HepG2 (cell line): ENCODE measurements around the gene SMTNL2. TPM values are rescaled to one million over a fixed set of nuclear protein-coding genes. Genes with fewer than 3 reads are reported as not detected.

ENCODE experiments used
- ATAC-seq: fragments of 200-7000 bp; cut with Tn5 transposase; 3 replicates; pipeline ENCODE4 v1.9.1; 2020; ENCODE audit warnings: mild to moderate bottlenecking, moderate library complexity
- BruUV-seq: library from RNA; stranded (reverse); fragments of 400-500 nt; replicated peaks from 2 replicates; lab custom pipeline; 2021; lab: Mats Ljungman, UMichigan
- CTCF ChIA-PET: fragments of 300-600 bp; formaldehyde crosslinking; extraction: SDS; loops from one replicate; lab custom pipeline; 2021; ENCODE audit warnings: low total read pairs, inconsistent platforms, low intra/inter-chr PET ratio; lab: Yijun Ruan, JAX
- POLR2A ChIA-PET: fragments of 350-600 bp; sonication (Branson Sonifier 250); formaldehyde crosslinking; loops from one replicate; lab custom pipeline; 2020; ENCODE audit warnings: antibody characterized with exemption, inconsistent platforms; lab: Yijun Ruan, JAX
- DNase-seq: peaks from one replicate; pipeline ENCODE4 v3.0.0-alpha.2; 2015; ENCODE audit warnings: low spot score
- FAIRE-seq: peaks from 3 replicates; lab custom pipeline; 2011; peaks lifted over from hg19 to GRCh38; lab: Jason Lieb, UNC
- H2AFZ ChIP-seq: one replicate; pipeline ENCODE4 v1.6.1; 2011; ENCODE audit warnings: low read length, inconsistent platforms
- H3K27ac ChIP-seq: fragments of 300-600 bp; 3 replicates; pipeline ENCODE4 v1.8.0; 2011; ENCODE audit warnings: mixed run types, mild to moderate bottlenecking, mixed read lengths, low read length, inconsistent platforms; ENCODE audit not compliant: insufficient read depth; ENCODE audit errors: extremely low read length
- H3K27me3 ChIP-seq, 2 experiments: fragments of 200-600 bp in 1 of 2; 2 replicates in 1 of 2; 3 replicates in 1 of 2; pipeline versions ENCODE4 v1.6.0 to v1.8.0; 2011; ENCODE audit warnings: low read length in 2 of 2, mild to moderate bottlenecking in 2 of 2, moderate library complexity in 2 of 2, inconsistent platforms in 1 of 2; ENCODE audit not compliant: insufficient read depth in 2 of 2, control insufficient read depth in 1 of 2
- H3K36me3 ChIP-seq, 2 experiments: fragments of 200-600 bp in 1 of 2; replicated peaks in 1 of 2; 2 replicates in 1 of 2; 3 replicates in 1 of 2; pipeline versions ENCODE4 v1.5.1 to v1.8.0; 2011; ENCODE audit warnings: low read length in 2 of 2, inconsistent platforms in 1 of 2; ENCODE audit not compliant: insufficient read depth in 2 of 2, control insufficient read depth in 1 of 2
- H3K4me1 ChIP-seq: 2 replicates; pipeline ENCODE4 v1.5.1; 2012; ENCODE audit warnings: low read length, inconsistent platforms; ENCODE audit not compliant: insufficient read depth
- H3K4me2 ChIP-seq: 2 replicates; pipeline ENCODE4 v1.6.0; 2011; ENCODE audit warnings: low read depth, low read length, inconsistent platforms
- H3K4me3 ChIP-seq, 3 experiments: fragments of 200-600 bp in 1 of 3; sonication (generic), shearing (Covaris generic) in 1 of 3; replicated peaks in 1 of 3; 2 replicates each; pipeline ENCODE4 v1.5.1; 2011 to 2016; ENCODE audit warnings: low read length in 3 of 3, inconsistent platforms in 2 of 3, low read depth in 2 of 3, mild to moderate bottlenecking in 2 of 3, control low read depth in 1 of 3, mixed read lengths in 1 of 3; ENCODE audit not compliant: insufficient read depth in 1 of 3
- H3K79me2 ChIP-seq: one replicate; pipeline ENCODE4 v1.6.1; 2011; ENCODE audit warnings: low read length, inconsistent platforms; ENCODE audit not compliant: insufficient read depth
- H3K9ac ChIP-seq: 2 replicates; pipeline ENCODE4 v1.6.0; 2011; ENCODE audit warnings: mild to moderate bottlenecking, low read depth, low read length, inconsistent platforms; ENCODE audit not compliant: insufficient read depth
- H3K9me3 ChIP-seq: 2 replicates; pipeline ENCODE4 v1.5.1; 2012; ENCODE audit warnings: mild to moderate bottlenecking, low read length
- H4K20me1 ChIP-seq: 2 replicates; pipeline ENCODE4 v1.6.0; 2011; ENCODE audit warnings: inconsistent platforms, mild to moderate bottlenecking, low read length, moderate library complexity; ENCODE audit not compliant: insufficient read depth
- AHR ChIP-seq: IDR thresholded peaks from 2 replicates; pipeline ENCODE4 v1.6.1; 2018; ENCODE audit warnings: missing genetic modification reagents, missing compliant biosample characterization
- ISX ChIP-seq: sonication (generic); formaldehyde crosslinking; conservative IDR thresholded peaks from 2 replicates; pipeline ENCODE4 v1.5.0; 2020; ENCODE audit warnings: missing genetic modification reagents
- PCBP2 ChIP-seq: fragments of 200-400 bp; formaldehyde crosslinking; optimal IDR thresholded peaks from 2 replicates; pipeline ENCODE3; 2018; ENCODE audit warnings: low read length, low read depth; ENCODE audit not compliant: poor library complexity, severe bottlenecking
- TBL1XR1 ChIP-seq: fragments of 150-350 bp; IDR thresholded peaks from 2 replicates; pipeline ENCODE4 v1.6.1; 2014; ENCODE audit warnings: borderline replicate concordance, low read length; ENCODE audit not compliant: partially characterized antibody
- ZC3H13 ChIP-seq: sonication (generic); formaldehyde crosslinking; IDR thresholded peaks from 2 replicates; pipeline ENCODE4 v1.8.1; 2023; ENCODE audit warnings: mild to moderate bottlenecking, missing genetic modification reagents, moderate library complexity
- ZNF256 ChIP-seq: sonication (generic); formaldehyde crosslinking; conservative IDR thresholded peaks from 2 replicates; pipeline ENCODE4 v1.4.0; 2020; ENCODE audit warnings: missing genetic modification reagents
- ZNF317 ChIP-seq: sonication (generic); formaldehyde crosslinking; IDR thresholded peaks from 2 replicates; pipeline ENCODE4 v1.5.0; 2020; ENCODE audit warnings: mild to moderate bottlenecking, missing genetic modification reagents
- ZSCAN25 ChIP-seq: sonication (generic); formaldehyde crosslinking; IDR thresholded peaks from 2 replicates; pipeline ENCODE4 v1.8.0; 2022; ENCODE audit warnings: mild to moderate bottlenecking, missing genetic modification reagents
- WGBS: methylation state at CpG from one replicate; pipeline ENCODE4 v1.1.6; 2017; ENCODE audit warnings: low lambda C conversion rate; 5-methylcytosine and 5-hydroxymethylcytosine counted together
- in situ Hi-C: cut with HindIII; loops from 2 replicates; pipeline ENCODE4 v1.10.0; 2017; ENCODE audit warnings: low pct_unique_long_range_greater_than_20kb; ENCODE audit not compliant: extremely low pct_ligation_motif_present
- intact Hi-C: fragments of 100-400 bp; cut with micrococcal nuclease; formaldehyde crosslinking; loops from one replicate; pipeline ENCODE4 v1.10.0; 2022; ENCODE audit not compliant: unreplicated experiment
- polyA plus RNA-seq, 8 experiments: library from polyadenylated mRNA; depleted of rRNA in 3 of 8; stranded (reverse) in 7 of 8; unstranded in 1 of 8; fragments of >200 nt; fragmentation: Illumina TruSeq in 4 of 8; extraction: Trizol in 4 of 8; gene quantifications; 2 replicates each; pipeline versions ENCODE4 v1.2.1 to v1.2.3, GENCODE V29; 2011 to 2016; ENCODE audit warnings: low read depth in 4 of 8, missing spikeins in 1 of 8, mixed read lengths in 1 of 8; ENCODE audit not compliant: insufficient read depth in 1 of 8
- total RNA-seq, 5 experiments: library from RNA; depleted of rRNA; stranded (reverse); fragments of >200 nt; fragmentation: Illumina TruSeq; extraction: Trizol; gene quantifications; 2 replicates each; pipeline ENCODE4 v1.2.3, GENCODE V29; 2016; ENCODE audit warnings: low read depth in 1 of 5
- TF ChIP-seq, protein P1 (sequence below): sonication (generic); formaldehyde crosslinking; IDR thresholded peaks from 2 replicates; pipeline ENCODE4 v1.4.0; 2020; ENCODE audit warnings: missing genetic modification reagents
- TF ChIP-seq, protein P2 (sequence below): IDR thresholded peaks from 2 replicates; pipeline ENCODE4 v1.6.1; 2016
- TF ChIP-seq, protein P3 (sequence below): sonication (generic); formaldehyde crosslinking; IDR thresholded peaks from 2 replicates; pipeline ENCODE4 v1.4.0; 2020; ENCODE audit warnings: missing genetic modification reagents

Gene SMTNL2
- total and polyA plus RNA-seq, 2 of the 13 experiments (the other 11 are each of a cell fraction or from before 2014, with no cell fraction given): 0.41 to 5.1 TPM

DNA sequence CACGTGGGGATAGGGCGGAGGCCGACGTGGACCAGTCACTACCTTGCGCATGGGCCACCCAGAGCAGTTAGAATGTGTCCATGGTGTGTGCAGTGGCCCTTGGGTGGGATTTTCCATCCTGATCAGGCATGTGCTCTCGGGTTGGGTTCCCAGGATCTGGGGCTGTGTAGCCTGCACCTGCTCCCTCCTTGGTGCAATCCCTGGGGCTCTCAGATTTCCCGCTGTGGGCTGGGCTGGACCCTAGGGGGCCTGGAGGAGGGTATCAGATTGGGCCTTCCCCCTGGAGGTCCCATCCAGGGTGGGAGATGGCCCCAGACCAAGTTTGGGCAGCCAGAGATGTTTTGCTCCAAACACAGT is 1.3 kb downstream of the SMTNL2 start:
- Histone ChIP-seq H3K27me3 (peaks cover 0 to 43% of the 10 kb centered on the region in 2 experiments; a peak in 4 of 5 replicates), H3K36me3 (no peaks in the 10 kb centered on the region), H2AFZ (no peak overlapping the region), H3K4me2 (peak overlapping the region; percentile 88), H3K4me3 (peak overlapping the region in 1 of 3 experiments; percentile 73; a peak in 1 of 6 replicates), H3K9me3 (no peaks in the 10 kb centered on the region), H4K20me1 (no peaks in the 10 kb centered on the region), H3K4me1 (peaks cover 44% of the 10 kb centered on the region), H3K79me2 (no peaks in the 10 kb centered on the region), H3K9ac (no peak overlapping the region), H3K27ac (no peak overlapping the region)
- in situ Hi-C loops: no loop called here
- POLR2A ChIA-PET: interaction anchor here (1.0 kb wide), 1 partner anchor 19 kb away, joined by 3 read pairs; no protein-coding TSS in a partner anchor
- 31% methylated on average over 5 of the region's 7 CpGs for WGBS
- BruUV-seq: no TSS peak
- ATAC-seq (no peak), DNase-seq (no peak), FAIRE-seq (no peak)
- TF ChIP-seq ISX (CRISPR knock-in tag) (no peak), ZC3H13 (CRISPR knock-in tag) (no peak), PCBP2 (no peak), AHR (CRISPR knock-in tag) (no peak), ZSCAN25 (no peak), ZNF317 (CRISPR knock-in tag) (no peak), ZNF256 (CRISPR knock-in tag) (no peak), TBL1XR1 (no peak)
- TF ChIP-seq, protein P1, sequence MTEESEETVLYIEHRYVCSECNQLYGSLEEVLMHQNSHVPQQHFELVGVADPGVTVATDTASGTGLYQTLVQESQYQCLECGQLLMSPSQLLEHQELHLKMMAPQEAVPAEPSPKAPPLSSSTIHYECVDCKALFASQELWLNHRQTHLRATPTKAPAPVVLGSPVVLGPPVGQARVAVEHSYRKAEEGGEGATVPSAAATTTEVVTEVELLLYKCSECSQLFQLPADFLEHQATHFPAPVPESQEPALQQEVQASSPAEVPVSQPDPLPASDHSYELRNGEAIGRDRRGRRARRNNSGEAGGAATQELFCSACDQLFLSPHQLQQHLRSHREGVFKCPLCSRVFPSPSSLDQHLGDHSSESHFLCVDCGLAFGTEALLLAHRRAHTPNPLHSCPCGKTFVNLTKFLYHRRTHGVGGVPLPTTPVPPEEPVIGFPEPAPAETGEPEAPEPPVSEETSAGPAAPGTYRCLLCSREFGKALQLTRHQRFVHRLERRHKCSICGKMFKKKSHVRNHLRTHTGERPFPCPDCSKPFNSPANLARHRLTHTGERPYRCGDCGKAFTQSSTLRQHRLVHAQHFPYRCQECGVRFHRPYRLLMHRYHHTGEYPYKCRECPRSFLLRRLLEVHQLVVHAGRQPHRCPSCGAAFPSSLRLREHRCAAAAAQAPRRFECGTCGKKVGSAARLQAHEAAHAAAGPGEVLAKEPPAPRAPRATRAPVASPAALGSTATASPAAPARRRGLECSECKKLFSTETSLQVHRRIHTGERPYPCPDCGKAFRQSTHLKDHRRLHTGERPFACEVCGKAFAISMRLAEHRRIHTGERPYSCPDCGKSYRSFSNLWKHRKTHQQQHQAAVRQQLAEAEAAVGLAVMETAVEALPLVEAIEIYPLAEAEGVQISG (CRISPR knock-in tag): no peak
- TF ChIP-seq, protein P2, sequence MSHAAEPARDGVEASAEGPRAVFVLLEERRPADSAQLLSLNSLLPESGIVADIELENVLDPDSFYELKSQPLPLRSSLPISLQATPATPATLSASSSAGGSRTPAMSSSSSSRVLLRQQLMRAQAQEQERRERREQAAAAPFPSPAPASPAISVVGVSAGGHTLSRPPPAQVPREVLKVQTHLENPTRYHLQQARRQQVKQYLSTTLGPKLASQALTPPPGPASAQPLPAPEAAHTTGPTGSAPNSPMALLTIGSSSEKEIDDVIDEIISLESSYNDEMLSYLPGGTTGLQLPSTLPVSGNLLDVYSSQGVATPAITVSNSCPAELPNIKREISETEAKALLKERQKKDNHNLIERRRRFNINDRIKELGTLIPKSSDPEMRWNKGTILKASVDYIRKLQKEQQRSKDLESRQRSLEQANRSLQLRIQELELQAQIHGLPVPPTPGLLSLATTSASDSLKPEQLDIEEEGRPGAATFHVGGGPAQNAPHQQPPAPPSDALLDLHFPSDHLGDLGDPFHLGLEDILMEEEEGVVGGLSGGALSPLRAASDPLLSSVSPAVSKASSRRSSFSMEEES (CRISPR knock-in tag): no peak
- TF ChIP-seq, protein P3, sequence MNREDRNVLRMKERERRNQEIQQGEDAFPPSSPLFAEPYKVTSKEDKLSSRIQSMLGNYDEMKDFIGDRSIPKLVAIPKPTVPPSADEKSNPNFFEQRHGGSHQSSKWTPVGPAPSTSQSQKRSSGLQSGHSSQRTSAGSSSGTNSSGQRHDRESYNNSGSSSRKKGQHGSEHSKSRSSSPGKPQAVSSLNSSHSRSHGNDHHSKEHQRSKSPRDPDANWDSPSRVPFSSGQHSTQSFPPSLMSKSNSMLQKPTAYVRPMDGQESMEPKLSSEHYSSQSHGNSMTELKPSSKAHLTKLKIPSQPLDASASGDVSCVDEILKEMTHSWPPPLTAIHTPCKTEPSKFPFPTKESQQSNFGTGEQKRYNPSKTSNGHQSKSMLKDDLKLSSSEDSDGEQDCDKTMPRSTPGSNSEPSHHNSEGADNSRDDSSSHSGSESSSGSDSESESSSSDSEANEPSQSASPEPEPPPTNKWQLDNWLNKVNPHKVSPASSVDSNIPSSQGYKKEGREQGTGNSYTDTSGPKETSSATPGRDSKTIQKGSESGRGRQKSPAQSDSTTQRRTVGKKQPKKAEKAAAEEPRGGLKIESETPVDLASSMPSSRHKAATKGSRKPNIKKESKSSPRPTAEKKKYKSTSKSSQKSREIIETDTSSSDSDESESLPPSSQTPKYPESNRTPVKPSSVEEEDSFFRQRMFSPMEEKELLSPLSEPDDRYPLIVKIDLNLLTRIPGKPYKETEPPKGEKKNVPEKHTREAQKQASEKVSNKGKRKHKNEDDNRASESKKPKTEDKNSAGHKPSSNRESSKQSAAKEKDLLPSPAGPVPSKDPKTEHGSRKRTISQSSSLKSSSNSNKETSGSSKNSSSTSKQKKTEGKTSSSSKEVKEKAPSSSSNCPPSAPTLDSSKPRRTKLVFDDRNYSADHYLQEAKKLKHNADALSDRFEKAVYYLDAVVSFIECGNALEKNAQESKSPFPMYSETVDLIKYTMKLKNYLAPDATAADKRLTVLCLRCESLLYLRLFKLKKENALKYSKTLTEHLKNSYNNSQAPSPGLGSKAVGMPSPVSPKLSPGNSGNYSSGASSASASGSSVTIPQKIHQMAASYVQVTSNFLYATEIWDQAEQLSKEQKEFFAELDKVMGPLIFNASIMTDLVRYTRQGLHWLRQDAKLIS: no peak
- CTCF ChIA-PET: no interaction called here
- intact Hi-C loops: no loop called here
